GM08714 (cell line): ENCODE measurements around the gene PDZD2.
"Not testable (repeated sequence)": the region's sequence is repeated elsewhere in the genome, so short reads cannot be mapped to it uniquely, and the experiment has no call there.

Experiments
- H3K4me3 ChIP-seq: fragments of 200-500 bp; sonication (Bioruptor generic); 2 replicates; pipeline ENCODE4 v1.5.1; 2014; ENCODE audit warnings: mild to moderate bottlenecking, low read length, inconsistent platforms
- ZNF274 ChIP-seq: IDR thresholded peaks from 2 replicates; pipeline ENCODE4 v1.6.1; 2012; ENCODE audit warnings: mild to moderate bottlenecking, low read depth, low read length

PDZD2 gene

DNA sequence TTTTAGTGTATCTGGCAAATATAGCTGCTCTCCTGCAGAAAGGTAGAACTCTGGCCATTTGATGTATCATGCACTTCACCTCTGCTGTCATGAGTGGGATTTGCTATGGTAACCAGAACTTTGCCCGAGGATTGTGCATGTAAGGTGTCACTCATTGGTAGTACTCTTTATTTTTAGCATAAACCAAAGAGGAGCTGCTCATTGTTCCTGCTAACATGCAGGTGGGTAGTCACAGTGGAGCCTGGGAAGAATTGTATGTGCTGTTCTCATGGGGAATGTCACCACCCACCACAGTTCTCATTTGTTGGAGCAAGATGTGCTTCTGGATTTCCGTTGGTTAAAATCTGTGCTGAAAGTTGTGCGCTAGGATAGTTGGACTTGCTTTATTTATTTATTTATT is 12.3 kb downstream of the PDZD2 start:
- TF ChIP-seq ZNF274, result no peak
- H3K4me3 ChIP-seq, result no peak overlapping the region

GRCh38 chr5:31655491-31655890 is 16.6 kb downstream of the PDZD2 start:
- TF ChIP-seq ZNF274, result no peak
- no peak overlapping the region for H3K4me3 ChIP-seq

GRCh38 chr5:31656806-31657205 is 17.9 kb downstream of the PDZD2 start:
- no peak overlapping the region for H3K4me3 ChIP-seq
- no peak for TF ChIP-seq ZNF274

GRCh38 chr5:31657315-31657979 is 18.5 kb downstream of the PDZD2 start:
- no peak for TF ChIP-seq ZNF274
- H3K4me3 ChIP-seq, result no peak overlapping the region

GRCh38 chr5:31661257-31661656 is 22.3 kb downstream of the PDZD2 start:
- H3K4me3 ChIP-seq, result no peak overlapping the region
- TF ChIP-seq ZNF274, result no peak

- H3K4me3 ChIP-seq, result no peak overlapping the region
- no peak for TF ChIP-seq ZNF274
Measured at GRCh38 chr5:31663519-31663918, 24.6 kb downstream of the PDZD2 start.

- H3K4me3 ChIP-seq, result no peak overlapping the region
- TF ChIP-seq ZNF274, result no peak
Measured at GRCh38 chr5:31664566-31664965, 25.6 kb downstream of the PDZD2 start.

GRCh38 chr5:31671339-31671741 is 32.4 kb downstream of the PDZD2 start:
- no peak overlapping the region for H3K4me3 ChIP-seq
- no peak for TF ChIP-seq ZNF274

GRCh38 chr5:31674371-31674951 is 35.5 kb downstream of the PDZD2 start:
- TF ChIP-seq ZNF274, result no peak
- no peak overlapping the region for H3K4me3 ChIP-seq

DNA sequence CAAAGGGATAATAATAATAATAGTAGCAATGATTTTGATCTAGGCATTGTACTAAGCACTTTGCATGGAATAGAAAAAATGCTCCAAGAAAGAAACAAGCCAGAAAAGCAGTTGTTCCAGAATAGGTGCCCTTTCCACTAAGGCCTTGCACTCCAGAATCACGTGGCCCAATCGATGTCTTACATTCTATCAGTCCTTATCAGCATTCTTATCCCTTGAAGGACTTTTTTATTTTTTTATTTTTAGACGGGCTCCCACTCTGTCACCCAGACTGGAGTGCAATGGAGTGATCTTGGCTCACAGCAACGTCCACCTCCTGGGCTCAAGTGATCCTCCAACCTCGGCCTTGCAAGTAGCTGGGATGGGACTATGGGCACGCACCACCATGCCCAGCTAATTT is 36.5 kb downstream of the PDZD2 start:
- H3K4me3 ChIP-seq, result no peak overlapping the region
- TF ChIP-seq ZNF274, result no peak

DNA sequence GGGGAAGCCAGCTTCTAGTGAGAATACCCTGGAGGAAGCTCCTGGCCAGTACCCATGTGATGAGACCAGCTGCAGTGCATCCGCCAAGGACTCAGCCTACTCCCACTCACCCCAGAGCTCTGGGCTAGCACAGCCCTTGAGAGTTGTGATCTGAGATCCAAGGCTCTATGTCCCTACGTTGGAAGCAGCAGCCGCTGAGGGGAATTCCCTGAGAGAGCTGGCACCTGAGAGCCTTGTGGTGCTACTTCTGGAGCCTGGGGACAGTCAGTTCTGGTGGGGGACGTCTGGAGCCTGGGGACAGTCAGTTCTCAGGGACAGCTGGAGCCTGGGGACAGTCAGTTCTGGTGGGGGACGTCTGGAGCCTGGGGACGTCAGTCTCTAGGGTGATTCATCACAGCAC is 39.2 kb downstream of the PDZD2 start:
- H3K4me3 ChIP-seq, result no peak overlapping the region
- TF ChIP-seq ZNF274, result no peak

- no peak for TF ChIP-seq ZNF274
- no peak overlapping the region for H3K4me3 ChIP-seq
Measured at GRCh38 chr5:31680528-31680927, 41.6 kb downstream of the PDZD2 start.

- TF ChIP-seq ZNF274, result no peak
- H3K4me3 ChIP-seq, result no peak overlapping the region
Measured at GRCh38 chr5:31682025-31682424, 43.1 kb downstream of the PDZD2 start.

DNA sequence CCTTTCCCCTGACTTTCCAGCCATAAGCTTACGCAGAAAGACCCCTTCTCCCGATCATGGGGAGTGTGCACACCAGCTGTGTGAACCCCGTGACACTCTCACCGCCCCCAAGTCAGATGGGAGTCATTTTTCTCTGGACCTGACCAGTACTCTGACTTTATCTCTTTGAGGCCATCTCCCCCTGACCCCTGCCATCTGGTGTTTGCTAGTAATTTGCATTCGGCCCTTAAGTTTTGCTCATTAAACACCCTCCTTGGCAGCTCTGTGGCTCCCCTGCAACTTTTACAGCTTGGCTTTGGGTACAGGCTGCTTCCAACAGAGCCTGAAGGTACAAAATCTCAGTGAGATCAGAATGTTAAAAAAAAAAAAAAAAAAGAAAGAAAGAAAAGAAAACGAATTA is 43.9 kb downstream of the PDZD2 start:
- no peak for TF ChIP-seq ZNF274
- H3K4me3 ChIP-seq, result no peak overlapping the region

DNA sequence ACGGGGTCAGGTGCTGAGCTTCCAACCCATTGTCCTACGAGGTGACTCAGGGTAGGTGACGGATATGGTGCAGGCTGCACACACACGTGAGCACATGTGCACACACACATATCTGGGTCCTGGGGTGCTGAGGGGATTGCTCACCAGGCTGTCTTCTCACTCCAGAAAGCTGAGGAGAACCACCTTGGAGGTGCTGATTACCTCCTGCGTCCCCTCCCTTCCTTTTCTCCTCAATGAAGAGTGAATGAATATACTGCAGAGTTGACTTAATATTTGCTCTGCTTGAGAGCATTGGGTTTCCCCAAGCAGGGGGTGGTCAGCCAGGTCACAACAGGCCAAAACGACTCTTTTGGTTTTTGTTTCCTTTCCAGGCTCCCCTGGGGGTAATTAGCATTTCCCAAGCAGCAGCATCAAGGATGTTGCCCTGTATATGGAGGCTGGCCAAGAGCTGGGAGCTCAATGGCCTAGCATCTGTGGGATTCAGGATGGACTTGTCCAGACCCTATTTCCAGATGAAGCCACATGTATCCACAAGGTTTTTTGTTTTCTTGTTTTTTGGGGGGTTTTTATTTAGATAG is 49.7 kb downstream of the PDZD2 start:
- TF ChIP-seq ZNF274, result no peak
- no peak overlapping the region for H3K4me3 ChIP-seq

- H3K4me3 ChIP-seq, result not testable (repeated sequence)
Measured at GRCh38 chr5:31691408-31691807, 52.5 kb downstream of the PDZD2 start.
